RWPE1 (cell line): ENCODE results near the gene AKR1A1.

Source experiments
- CTCF ChIA-PET: fragments of 350-600 bp; sonication (Branson Sonifier 250); formaldehyde crosslinking; extraction: SDS; loops from one replicate; lab custom pipeline; 2021; lab: Yijun Ruan, JAX
- POLR2A ChIA-PET: fragments of 400-600 bp; formaldehyde crosslinking; extraction: SDS; loops from one replicate; lab custom pipeline; 2020; ENCODE audit warnings: antibody characterized with exemption; ENCODE audit not compliant: low non-redundant PET; lab: Yijun Ruan, JAX
- DNase-seq: peaks from one replicate; pipeline ENCODE4 v3.0.0; 2012; ENCODE audit warnings: low spot score
- H3K27ac ChIP-seq: fragments of 450-650 bp; 2 replicates; pipeline ENCODE4 v1.5.1; 2017
- TF ChIP-seq, protein P1 (sequence below): fragments of 450-650 bp; conservative IDR thresholded peaks from 2 replicates; pipeline ENCODE4 v1.5.1; 2017; ENCODE audit warnings: low read depth, mild to moderate bottlenecking

Gene AKR1A1

GRCh38 chr1:45568421-45568820, 17.8 kb downstream of the AKR1A1 start:
- TF ChIP-seq, protein P1, sequence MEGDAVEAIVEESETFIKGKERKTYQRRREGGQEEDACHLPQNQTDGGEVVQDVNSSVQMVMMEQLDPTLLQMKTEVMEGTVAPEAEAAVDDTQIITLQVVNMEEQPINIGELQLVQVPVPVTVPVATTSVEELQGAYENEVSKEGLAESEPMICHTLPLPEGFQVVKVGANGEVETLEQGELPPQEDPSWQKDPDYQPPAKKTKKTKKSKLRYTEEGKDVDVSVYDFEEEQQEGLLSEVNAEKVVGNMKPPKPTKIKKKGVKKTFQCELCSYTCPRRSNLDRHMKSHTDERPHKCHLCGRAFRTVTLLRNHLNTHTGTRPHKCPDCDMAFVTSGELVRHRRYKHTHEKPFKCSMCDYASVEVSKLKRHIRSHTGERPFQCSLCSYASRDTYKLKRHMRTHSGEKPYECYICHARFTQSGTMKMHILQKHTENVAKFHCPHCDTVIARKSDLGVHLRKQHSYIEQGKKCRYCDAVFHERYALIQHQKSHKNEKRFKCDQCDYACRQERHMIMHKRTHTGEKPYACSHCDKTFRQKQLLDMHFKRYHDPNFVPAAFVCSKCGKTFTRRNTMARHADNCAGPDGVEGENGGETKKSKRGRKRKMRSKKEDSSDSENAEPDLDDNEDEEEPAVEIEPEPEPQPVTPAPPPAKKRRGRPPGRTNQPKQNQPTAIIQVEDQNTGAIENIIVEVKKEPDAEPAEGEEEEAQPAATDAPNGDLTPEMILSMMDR = no peak
- CTCF ChIA-PET = interaction anchor here (0.5 to 1.7 kb wide), 3 partner anchors 9 to 56 kb away, joined by 5 to 14 read pairs (median 6); no protein-coding TSS in a partner anchor
- POLR2A ChIA-PET = interaction anchor here (1.0 kb wide), 1 partner anchor 47 kb away, joined by 3 read pairs; the partner anchor contains the start of gene PRDX1
- H3K27ac ChIP-seq = peak overlapping the region; percentile 48
- no peak for DNase-seq

GRCh38 chr1:45569571-45569961, 18.9 kb downstream of the AKR1A1 start:
- TF ChIP-seq, protein P1 = no peak
- DNase-seq = no peak
- ChIA-PET POLR2A (no interaction called here), CTCF (interaction anchor here (0.8 to 1.8 kb wide), 7 partner anchors 35 to 551 kb away, joined by 4 to 14 read pairs (median 5); partner anchors contain the start of genes CCDC163 and MMACHC)
- peak overlapping the region; percentile 22; the same call in 1 of the 2 replicates for H3K27ac ChIP-seq

DNA sequence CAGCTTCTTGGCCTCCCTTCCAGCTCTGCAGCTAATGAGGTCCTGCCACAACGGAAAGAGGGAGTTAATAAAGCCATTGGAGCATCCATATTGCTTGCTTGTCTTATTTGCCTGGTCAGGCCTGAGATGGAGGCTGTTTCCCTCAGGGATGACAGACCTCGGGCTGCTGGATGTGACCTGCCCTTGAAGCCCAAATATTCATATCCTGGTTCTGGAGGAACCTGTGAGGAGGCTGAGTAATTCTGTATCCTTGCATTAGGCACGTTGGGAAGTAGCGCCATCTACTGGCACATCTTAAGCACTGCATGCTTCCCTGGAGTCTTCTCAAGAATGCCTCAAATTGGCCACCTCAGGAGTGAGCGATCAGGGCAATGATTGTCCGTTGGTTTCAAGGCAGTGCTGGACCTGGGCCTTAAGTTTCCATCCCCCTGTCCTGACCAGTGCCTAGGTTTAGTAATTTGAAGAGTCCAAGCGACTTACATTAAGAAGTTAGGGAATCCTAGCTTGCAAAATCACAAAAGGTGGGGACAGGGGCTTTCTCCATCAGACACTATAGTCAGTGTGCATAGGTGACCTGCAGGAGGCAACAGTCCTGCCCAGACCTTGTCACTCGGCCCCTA, 19.4 kb downstream of the AKR1A1 start:
- ChIA-PET CTCF (interaction anchor here (0.6 to 1.8 kb wide), 16 partner anchors 11 to 603 kb away, joined by 3 to 14 read pairs (median 4); partner anchors contain the start of genes CCDC163 and MMACHC), POLR2A (no interaction called here)
- DNase-seq = peak; percentile 70
- TF ChIP-seq, protein P1 = peak; percentile 96
- peak overlapping the region; percentile 22; the same call in 1 of the 2 replicates for H3K27ac ChIP-seq

DNA sequence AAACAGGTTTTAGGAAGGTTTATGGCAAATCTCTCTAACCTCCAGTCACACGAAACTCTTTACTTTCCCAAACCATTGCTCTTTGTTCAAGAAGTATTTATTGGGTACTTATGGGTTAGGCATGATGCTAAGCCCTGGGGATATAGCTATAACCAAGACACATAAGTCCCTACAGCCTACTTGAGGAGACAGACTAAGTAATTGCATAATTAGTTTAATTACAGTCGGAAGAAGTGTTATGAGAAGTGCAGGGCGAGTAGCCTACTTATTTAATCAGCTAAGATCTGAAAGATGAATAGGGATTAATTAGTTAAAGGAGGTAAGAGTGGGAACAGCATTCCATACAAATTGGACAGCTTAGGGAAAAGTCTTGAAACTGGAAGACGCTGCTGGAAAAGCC, 20.0 kb downstream of the AKR1A1 start:
- H3K27ac ChIP-seq = no peak overlapping the region
- no peak for DNase-seq

DNA sequence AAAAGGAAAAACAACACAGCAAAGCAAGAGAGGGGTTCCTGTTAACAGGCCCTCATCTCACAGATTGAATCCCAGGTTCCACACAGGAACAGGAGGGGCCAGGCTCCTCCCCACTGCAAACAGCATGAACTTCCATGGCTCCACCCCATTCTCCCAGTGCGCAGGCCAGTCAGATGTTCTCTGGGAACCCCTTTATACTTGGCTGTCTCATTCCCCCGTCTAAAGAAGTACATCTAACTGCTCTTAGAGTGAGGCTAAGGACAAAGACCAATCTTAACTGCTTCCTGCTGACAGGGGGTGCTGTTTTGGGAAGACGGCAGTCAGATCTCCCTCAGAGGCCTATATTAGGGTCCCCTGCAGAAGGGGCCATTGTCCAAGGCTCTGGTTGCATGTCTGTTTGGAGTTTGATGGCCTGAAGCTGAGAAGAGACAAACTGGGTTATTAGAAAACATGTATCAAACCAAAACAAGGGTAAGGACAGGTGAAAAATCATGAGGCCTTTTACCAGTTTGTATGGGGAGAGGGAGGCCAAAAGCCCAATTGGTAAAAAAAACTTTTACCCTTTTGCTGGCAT, 22.7 kb downstream of the AKR1A1 start:
- CTCF ChIA-PET = no interaction called here
- TF ChIP-seq, protein P1 = no peak

More for the DNA sequence above, 20.0 kb downstream of the AKR1A1 start:
- ChIA-PET CTCF (interaction anchor here (0.6 to 1.8 kb wide), 11 partner anchors 10 to 604 kb away, joined by 3 to 7 read pairs (median 3); partner anchors contain the start of genes CCDC163 and MMACHC), POLR2A (no interaction called here)
- TF ChIP-seq, protein P1 = no peak

DNA sequence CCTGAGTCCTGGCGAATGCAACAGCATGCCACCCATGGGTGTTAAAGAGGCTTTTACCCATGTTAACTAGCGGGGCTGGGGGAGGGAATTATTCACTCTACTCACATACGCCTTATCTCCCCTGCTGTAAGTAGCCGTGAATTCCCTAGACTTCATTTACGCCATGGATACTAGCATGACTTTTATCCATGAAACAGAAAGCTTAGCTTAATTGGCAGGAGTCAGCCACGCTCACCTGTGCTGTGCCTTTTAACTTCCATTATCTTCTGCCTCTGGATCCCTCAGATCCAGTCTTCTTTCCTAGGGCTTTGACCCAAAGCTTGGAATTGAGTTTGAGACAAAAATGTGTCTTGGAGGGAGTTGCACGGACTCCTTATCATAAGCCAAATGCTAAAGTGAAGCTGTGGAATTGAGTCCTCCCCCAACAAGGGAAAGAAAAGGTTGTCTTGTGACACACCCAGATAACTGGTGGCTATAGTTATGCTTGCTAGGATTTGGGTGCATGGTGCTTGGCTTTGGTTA, 23.5 kb downstream of the AKR1A1 start:
- DNase-seq = no peak
- POLR2A ChIA-PET = no interaction called here
- TF ChIP-seq, protein P1 = no peak
- CTCF ChIA-PET = interaction anchor here (0.7 kb wide), 1 partner anchor 215 kb away, joined by 4 read pairs; no protein-coding TSS in a partner anchor
- no peak overlapping the region for H3K27ac ChIP-seq

More for the DNA sequence above, 22.7 kb downstream of the AKR1A1 start:
- DNase-seq = no peak
- H3K27ac ChIP-seq = no peak overlapping the region
- POLR2A ChIA-PET = no interaction called here
